Neural progenitor cell (in vitro differentiated cells): Measurements from ENCODE around the gene TVP23B. TPM values are rescaled to one million over a fixed set of nuclear protein-coding genes. Genes with fewer than 3 reads are reported as not detected.
A peak's percentile ranks its signal among the peaks of the same experiment; 100 is the strongest.

Source experiments
- DNase-seq: peaks from one replicate; pipeline ENCODE4 v3.0.0-alpha.2; 2016; ENCODE audit warnings: low spot score
- H2AFZ ChIP-seq: fragments of 200-600 bp; sonication (generic); replicated peaks from 2 replicates; pipeline ENCODE4 v1.6.1; 2016; ENCODE audit warnings: antibody characterized with exemption
- H3F3A ChIP-seq: fragments of 200-600 bp; sonication (generic); 2 replicates; pipeline ENCODE4 v1.6.1; 2016; ENCODE audit warnings: antibody characterized with exemption, low read depth
- H3K27ac ChIP-seq: fragments of 200-600 bp; sonication (generic); 2 replicates; pipeline ENCODE4 v1.5.1; 2016; ENCODE audit warnings: mild to moderate bottlenecking
- H3K27me3 ChIP-seq: fragments of 200-600 bp; sonication (generic); 2 replicates; pipeline ENCODE4 v1.6.1; 2016; ENCODE audit warnings: mild to moderate bottlenecking, moderate library complexity
- H3K36me3 ChIP-seq: fragments of 200-600 bp; sonication (generic); 2 replicates; pipeline ENCODE4 v1.5.1; 2016
- H3K4me1 ChIP-seq: fragments of 200-600 bp; sonication (generic); 2 replicates; pipeline ENCODE4 v1.6.1; 2016; ENCODE audit warnings: mixed run types
- H3K4me2 ChIP-seq: fragments of 200-600 bp; sonication (generic); 2 replicates; pipeline ENCODE4 v1.6.1; 2016
- H3K4me3 ChIP-seq: fragments of 200-600 bp; sonication (generic); 2 replicates; pipeline ENCODE4 v1.5.1; 2016
- H3K79me2 ChIP-seq: fragments of 200-600 bp; sonication (generic); 2 replicates; pipeline ENCODE4 v1.6.1; 2016; ENCODE audit warnings: low read depth
- H3K9ac ChIP-seq: fragments of 200-600 bp; sonication (generic); 2 replicates; pipeline ENCODE4 v1.6.1; 2016
- H3K9me3 ChIP-seq: fragments of 200-600 bp; sonication (generic); 2 replicates; pipeline ENCODE4 v1.5.1; 2016; ENCODE audit warnings: low read depth
- H4K20me1 ChIP-seq: fragments of 200-600 bp; sonication (generic); 2 replicates; pipeline ENCODE4 v1.6.1; 2016; ENCODE audit warnings: low read depth
- H3K27ac Mint-ChIP-seq: 3 replicates; pipeline ENCODE4 v1.8.0; 2021; ENCODE audit warnings: mixed read lengths
- H3K27me3 Mint-ChIP-seq: 2 replicates; pipeline ENCODE4 v1.8.0; 2022; ENCODE audit warnings: low read depth, mild to moderate bottlenecking, inconsistent platforms, moderate library complexity, mixed read lengths; ENCODE audit not compliant: insufficient read depth
- H3K36me3 Mint-ChIP-seq: 3 replicates; pipeline ENCODE4 v1.8.0; 2021; ENCODE audit warnings: mixed read lengths
- H3K4me1 Mint-ChIP-seq: 3 replicates; pipeline ENCODE4 v1.8.0; 2021; ENCODE audit warnings: mixed read lengths
- H3K4me3 Mint-ChIP-seq: 3 replicates; pipeline ENCODE4 v1.8.0; 2021; ENCODE audit warnings: mild to moderate bottlenecking, moderate library complexity, mixed read lengths
- H3K9me3 Mint-ChIP-seq: 3 replicates; pipeline ENCODE4 v1.8.0; 2020; ENCODE audit warnings: mixed read lengths
- EZH2 ChIP-seq: fragments of 200-600 bp; sonication (generic); IDR thresholded peaks from 2 replicates; pipeline ENCODE4 v1.6.1; 2017; ENCODE audit warnings: antibody characterized with exemption, mild to moderate bottlenecking, moderate library complexity
- EZH2phosphoT487 ChIP-seq: fragments of 200-600 bp; sonication (generic); IDR thresholded peaks from 2 replicates; pipeline ENCODE4 v1.6.1; 2017; ENCODE audit warnings: antibody characterized with exemption
- total RNA-seq: library from RNA; depleted of rRNA; stranded (reverse); fragments of >200 nt; gene quantifications from 2 replicates; pipeline ENCODE4 v1.2.3, GENCODE V29; 2015; ENCODE audit warnings: low replicate concordance
- TF ChIP-seq, protein P1 (sequence below): fragments of 200-600 bp; sonication (generic); IDR thresholded peaks from 2 replicates; pipeline ENCODE4 v1.5.1; 2017; ENCODE audit warnings: antibody characterized with exemption, mild to moderate bottlenecking

TVP23B gene
- total RNA-seq, 1 donor from 2014 or later, result 49.6 TPM

DNA sequence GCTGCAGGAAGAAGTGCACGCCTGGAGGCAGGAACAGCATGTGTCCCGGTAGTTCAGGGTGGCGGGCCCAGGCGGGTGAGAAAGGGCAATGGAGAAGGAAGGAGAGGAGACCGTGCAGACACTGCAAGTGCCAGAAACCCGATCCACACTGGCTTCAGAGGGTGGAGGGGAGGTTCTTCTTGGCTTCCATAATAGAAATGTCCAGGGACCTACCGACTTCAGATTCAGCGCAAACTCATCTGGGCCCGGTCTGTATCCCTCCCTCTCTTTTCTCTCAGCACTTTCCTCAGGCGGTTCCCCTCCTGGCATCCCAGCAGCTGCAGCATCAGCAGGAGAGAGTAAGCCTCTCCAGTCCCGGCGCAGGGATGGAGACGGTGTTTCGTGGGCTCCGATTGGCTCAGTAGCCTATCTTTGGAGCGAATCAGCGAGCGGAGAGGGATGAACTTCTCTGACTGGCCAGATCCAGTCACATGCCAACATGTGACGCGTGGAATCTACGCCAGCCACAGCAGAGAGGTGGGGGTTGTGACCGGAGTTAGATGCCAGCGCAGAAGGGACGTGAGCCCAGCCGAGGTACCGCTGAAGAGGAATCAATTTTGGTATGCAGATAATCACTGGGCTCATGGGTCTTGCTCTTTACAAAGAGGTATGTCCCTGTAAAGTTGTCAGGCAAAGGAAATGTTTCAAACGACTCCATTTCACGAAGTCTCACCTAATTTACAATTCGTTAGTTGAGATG, 75.0 kb downstream of the TVP23B start:
- Mint-ChIP-seq H3K4me1 (peaks cover 34% of the 10 kb centered on the region), H3K4me3 (peak overlapping the region; percentile 95), H3K36me3 (peaks cover 6% of the 10 kb centered on the region), H3K27me3 (peaks cover 4% of the 10 kb centered on the region), H3K9me3 (no peaks in the 10 kb centered on the region), H3K27ac (peak overlapping the region; percentile 67)
- peaks cover 17% of the 10 kb centered on the region for H4K20me1 ChIP-seq
- no peaks in the 10 kb centered on the region for H3K27me3 ChIP-seq
- H2AFZ ChIP-seq, result peak overlapping the region; percentile 35
- H3K36me3 ChIP-seq, result no peaks in the 10 kb centered on the region
- H3K27ac ChIP-seq, result no peak overlapping the region
- peak overlapping the region; percentile 52 for H3K9ac ChIP-seq
- H3K4me3 ChIP-seq, result peak overlapping the region; percentile 91
- H3F3A ChIP-seq, result peaks cover 24% of the 10 kb centered on the region
- TF ChIP-seq EZH2 (no peak), EZH2phosphoT487 (no peak)
- TF ChIP-seq, protein P1, sequence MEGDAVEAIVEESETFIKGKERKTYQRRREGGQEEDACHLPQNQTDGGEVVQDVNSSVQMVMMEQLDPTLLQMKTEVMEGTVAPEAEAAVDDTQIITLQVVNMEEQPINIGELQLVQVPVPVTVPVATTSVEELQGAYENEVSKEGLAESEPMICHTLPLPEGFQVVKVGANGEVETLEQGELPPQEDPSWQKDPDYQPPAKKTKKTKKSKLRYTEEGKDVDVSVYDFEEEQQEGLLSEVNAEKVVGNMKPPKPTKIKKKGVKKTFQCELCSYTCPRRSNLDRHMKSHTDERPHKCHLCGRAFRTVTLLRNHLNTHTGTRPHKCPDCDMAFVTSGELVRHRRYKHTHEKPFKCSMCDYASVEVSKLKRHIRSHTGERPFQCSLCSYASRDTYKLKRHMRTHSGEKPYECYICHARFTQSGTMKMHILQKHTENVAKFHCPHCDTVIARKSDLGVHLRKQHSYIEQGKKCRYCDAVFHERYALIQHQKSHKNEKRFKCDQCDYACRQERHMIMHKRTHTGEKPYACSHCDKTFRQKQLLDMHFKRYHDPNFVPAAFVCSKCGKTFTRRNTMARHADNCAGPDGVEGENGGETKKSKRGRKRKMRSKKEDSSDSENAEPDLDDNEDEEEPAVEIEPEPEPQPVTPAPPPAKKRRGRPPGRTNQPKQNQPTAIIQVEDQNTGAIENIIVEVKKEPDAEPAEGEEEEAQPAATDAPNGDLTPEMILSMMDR, result no peak
- peaks cover 18% of the 10 kb centered on the region for H3K4me1 ChIP-seq
- H3K79me2 ChIP-seq, result peaks cover 44% of the 10 kb centered on the region
- no peaks in the 10 kb centered on the region for H3K9me3 ChIP-seq
- DNase-seq, result peak; percentile 97
- peak overlapping the region; percentile 100 for H3K4me2 ChIP-seq

Other genes starting within 250 kb of the TVP23B start
- gene TBC1D28, start 136.8 kb upstream of the TVP23B start, total RNA-seq, result 0.09 TPM in 1 of 2 replicates, not detected in the other
- gene FOXO3B, start 98.9 kb upstream of the TVP23B start, total RNA-seq, result 9.4 and 29.0 TPM in 2 replicates
- 0.15 and 0.24 TPM in 2 replicates for gene FBXW10, start 37.1 kb upstream of the TVP23B start, total RNA-seq
- 100 and 145 TPM in 2 replicates for gene PRPSAP2, start 76.9 kb downstream of the TVP23B start, total RNA-seq
- gene SLC5A10, start 171.0 kb downstream of the TVP23B start, total RNA-seq, result not detected in 2 replicates
- 9.9 and 24.3 TPM in 2 replicates for gene FAM83G, start 223.6 kb downstream of the TVP23B start, total RNA-seq